NCI-H1092 treated with DMSO at 0.1 percent for 48 hours (cell line): ENCODE results near the gene GAK.
A peak's percentile ranks its signal among the peaks of the same experiment; 100 is the strongest.

Experiments used
- DNase-seq: peaks from one replicate; lab custom pipeline; 2025; lab: John Stamatoyannopoulos, UW

The GAK gene

GRCh38 chr4:829761-830600 is 102.1 kb downstream of the GAK start:
- DNase-seq, result no peak

GRCh38 chr4:829291-829690 is 102.8 kb downstream of the GAK start:
- DNase-seq, result no peak

- DNase-seq, result peak; percentile 7
Observed at GRCh38 chr4:828641-829271, 103.4 kb downstream of the GAK start.

GRCh38 chr4:827209-828081 is 104.7 kb downstream of the GAK start:
- DNase-seq, result no peak

- no peak for DNase-seq
Observed at GRCh38 chr4:826508-827208, 105.5 kb downstream of the GAK start.

GRCh38 chr4:825971-826330 is 106.2 kb downstream of the GAK start, which contains the start of gene CPLX1:
Gene CPLX1, minus strand, starts transcription at chr4:826129. Its CDS starts 1,607 bp downstream, at chr4:824522.
- peak; percentile 17 for DNase-seq

- peak; percentile 15 for DNase-seq
Observed at GRCh38 chr4:825063-825970, 106.8 kb downstream of the GAK start.

GRCh38 chr4:824461-825062 is 107.6 kb downstream of the GAK start:
- DNase-seq, result no peak

- no peak for DNase-seq
Observed at GRCh38 chr4:823761-824460, 108.2 kb downstream of the GAK start.

GRCh38 chr4:823176-823760 is 108.8 kb downstream of the GAK start:
- no peak for DNase-seq

- no peak for DNase-seq
Observed at GRCh38 chr4:822361-823175, 109.5 kb downstream of the GAK start.

- DNase-seq, result no peak
Observed at GRCh38 chr4:821631-822030, 110.5 kb downstream of the GAK start.

GRCh38 chr4:821181-821591 is 110.9 kb downstream of the GAK start:
- DNase-seq, result no peak

GRCh38 chr4:820230-821172 is 111.6 kb downstream of the GAK start:
- DNase-seq, result no peak

GRCh38 chr4:819401-820229 is 112.5 kb downstream of the GAK start:
- DNase-seq, result no peak

- no peak for DNase-seq
Observed at GRCh38 chr4:818106-818921, 113.8 kb downstream of the GAK start.
